CD8-positive, alpha-beta memory T cell (primary cell): ENCODE results near the gene FAM177B. TPM values are rescaled to one million over a fixed set of nuclear protein-coding genes. Genes with fewer than 3 reads are reported as not detected.

Experiments
- CTCF ChIA-PET: fragments of 350-600 bp; sonication (Branson Sonifier 250); formaldehyde crosslinking; loops from one replicate; lab custom pipeline; 2021; ENCODE audit warnings: antibody characterized with exemption; lab: Charles Lee
- POLR2A ChIA-PET: fragments of 350-600 bp; sonication (Branson Sonifier 250); formaldehyde crosslinking; loops from one replicate; lab custom pipeline; 2021; ENCODE audit warnings: antibody characterized with exemption; lab: Charles Lee
- DNase-seq, 5 donors: peaks; one replicate each; pipeline versions ENCODE4 v3.0.0 to v3.0.0-alpha.2; 2020 to 2022; ENCODE audit warnings: mixed read lengths in 1 of 5
- H3K27ac ChIP-seq: one replicate; pipeline ENCODE4 v1.7.0; 2013; ENCODE audit warnings: low read depth, mild to moderate bottlenecking, low read length, moderate library complexity
- H3K27me3 ChIP-seq: 2 replicates; pipeline ENCODE4 v1.7.0; 2013; ENCODE audit warnings: low read length, mild to moderate bottlenecking; ENCODE audit not compliant: insufficient read depth, poor library complexity, severe bottlenecking
- H3K36me3 ChIP-seq: 2 replicates; pipeline ENCODE4 v1.7.0; 2013; ENCODE audit warnings: mild to moderate bottlenecking, low read length, moderate library complexity; ENCODE audit not compliant: insufficient read depth
- H3K4me1 ChIP-seq: 2 replicates; pipeline ENCODE4 v1.7.0; 2013; ENCODE audit warnings: mild to moderate bottlenecking, low read length, moderate library complexity; ENCODE audit not compliant: insufficient read depth
- H3K4me3 ChIP-seq: 2 replicates; pipeline ENCODE4 v1.7.0; 2013; ENCODE audit warnings: mild to moderate bottlenecking, low read length
- H3K9me3 ChIP-seq: 2 replicates; pipeline ENCODE4 v1.7.0; 2013; ENCODE audit warnings: mild to moderate bottlenecking, low read length
- H3K27ac Mint-ChIP-seq, 8 donors: one replicate each; pipeline ENCODE4 v1.8.0; 2020 to 2021; ENCODE audit warnings: mixed read lengths in 8 of 8, mild to moderate bottlenecking in 6 of 8, inconsistent platforms in 3 of 8, moderate library complexity in 3 of 8
- H3K27me3 Mint-ChIP-seq, 2 donors: one replicate each; pipeline ENCODE4 v1.8.0; 2020 to 2021; ENCODE audit warnings: mixed read lengths in 2 of 2, mild to moderate bottlenecking in 1 of 2, moderate library complexity in 1 of 2
- H3K36me3 Mint-ChIP-seq, 3 donors: one replicate each; pipeline ENCODE4 v1.8.0; 2020 to 2021; ENCODE audit warnings: mixed read lengths in 3 of 3, inconsistent platforms in 1 of 3, mild to moderate bottlenecking in 1 of 3
- H3K4me1 Mint-ChIP-seq, 3 donors: one replicate each; pipeline ENCODE4 v1.8.0; 2020 to 2021; ENCODE audit warnings: mixed read lengths in 3 of 3, inconsistent platforms in 1 of 3, mild to moderate bottlenecking in 1 of 3
- H3K4me3 Mint-ChIP-seq, 7 donors: one replicate each; pipeline ENCODE4 v1.8.0; 2020 to 2021; ENCODE audit warnings: mixed read lengths in 7 of 7, mild to moderate bottlenecking in 6 of 7, moderate library complexity in 4 of 7, inconsistent platforms in 2 of 7
- H3K9me3 Mint-ChIP-seq, 5 donors: one replicate each; pipeline ENCODE4 v1.8.0; 2020 to 2022; ENCODE audit warnings: mixed read lengths in 5 of 5, mild to moderate bottlenecking in 3 of 5, moderate library complexity in 2 of 5, inconsistent platforms in 1 of 5
- polyA plus RNA-seq: library from polyadenylated mRNA; unstranded; fragments of 300-500 nt; fragmentation: Illumina TruSeq; gene quantifications from one replicate; pipeline ENCODE4 v1.2.3, GENCODE V29; 2021
- total RNA-seq, 2 experiments: library from RNA; stranded (reverse); gene quantifications; one replicate each; pipeline ENCODE4 v1.2.3, GENCODE V29; 2021

Gene FAM177B
- total and polyA plus RNA-seq, 3 experiments from 2014 or later, result not detected

DNA sequence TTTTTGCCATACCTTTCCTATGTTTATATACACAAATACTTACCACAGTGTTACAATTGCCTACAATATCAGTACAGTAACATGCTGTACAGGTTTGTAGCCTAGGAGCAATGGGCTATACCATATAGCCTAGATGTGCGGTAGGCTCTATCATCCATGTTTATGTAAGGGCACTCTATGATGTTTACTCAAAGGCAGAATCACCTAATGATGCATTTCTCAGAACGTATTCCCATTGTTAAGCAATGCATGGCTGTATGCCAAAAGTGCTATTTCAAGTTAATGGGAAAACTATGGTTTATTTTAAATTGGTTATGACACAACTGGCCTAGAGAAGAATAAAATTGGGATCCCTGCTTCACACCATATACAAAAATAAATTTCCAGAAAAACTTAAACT, 41.0 kb downstream of the FAM177B start:
- peaks cover 5 to 7% (median 6%) of the 10 kb centered on the region in 3 donors for H3K4me1 Mint-ChIP-seq
- ChIA-PET CTCF (no interaction called here), POLR2A (no interaction called here)
- DNase-seq, result no peak
- H3K27ac ChIP-seq, result no peak overlapping the region
- H3K27ac Mint-ChIP-seq, result no peak overlapping the region
- no peaks in the 10 kb centered on the region for H3K9me3 Mint-ChIP-seq
- H3K36me3 Mint-ChIP-seq, result no peaks in the 10 kb centered on the region
- H3K4me3 Mint-ChIP-seq, result no peak overlapping the region
- H3K27me3 Mint-ChIP-seq, result peaks cover 15 to 26% of the 10 kb centered on the region in 2 donors
- H3K27me3 ChIP-seq, result no peaks in the 10 kb centered on the region
- no peaks in the 10 kb centered on the region for H3K36me3 ChIP-seq
- no peak overlapping the region for H3K4me3 ChIP-seq
- no peaks in the 10 kb centered on the region for H3K9me3 ChIP-seq
- H3K4me1 ChIP-seq, result no peaks in the 10 kb centered on the region

DNA sequence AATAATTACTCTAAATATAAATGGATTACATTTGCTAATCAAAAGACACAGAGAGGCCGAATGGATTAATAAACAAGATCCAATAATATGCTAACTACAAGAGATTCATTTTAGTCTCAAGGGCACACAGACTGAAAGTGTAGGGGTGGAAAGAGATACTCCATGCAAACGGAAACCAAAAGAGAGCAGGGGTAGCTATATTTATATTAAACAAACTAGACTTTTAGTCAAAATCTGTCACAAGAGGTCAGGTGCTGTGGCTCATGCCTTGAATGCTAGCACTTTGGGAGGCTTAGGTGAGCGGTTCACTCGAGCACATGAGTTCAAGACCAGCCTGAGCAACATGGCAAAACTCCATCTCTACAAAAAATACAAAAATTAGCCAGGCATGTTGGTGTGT, 44.2 kb downstream of the FAM177B start:
- H3K27ac Mint-ChIP-seq, result no peak overlapping the region
- Histone ChIP-seq H3K27me3 (no peaks in the 10 kb centered on the region), H3K4me1 (no peaks in the 10 kb centered on the region), H3K36me3 (no peaks in the 10 kb centered on the region), H3K27ac (no peak overlapping the region), H3K4me3 (no peak overlapping the region), H3K9me3 (no peaks in the 10 kb centered on the region)
- H3K4me1 Mint-ChIP-seq, result no peaks in the 10 kb centered on the region
- no peak overlapping the region for H3K4me3 Mint-ChIP-seq
- H3K9me3 Mint-ChIP-seq, result no peaks in the 10 kb centered on the region
- peaks cover 19 to 36% of the 10 kb centered on the region in 2 donors for H3K27me3 Mint-ChIP-seq
- no peaks in the 10 kb centered on the region for H3K36me3 Mint-ChIP-seq
- ChIA-PET CTCF (no interaction called here), POLR2A (no interaction called here)
- DNase-seq, result no peak

DNA sequence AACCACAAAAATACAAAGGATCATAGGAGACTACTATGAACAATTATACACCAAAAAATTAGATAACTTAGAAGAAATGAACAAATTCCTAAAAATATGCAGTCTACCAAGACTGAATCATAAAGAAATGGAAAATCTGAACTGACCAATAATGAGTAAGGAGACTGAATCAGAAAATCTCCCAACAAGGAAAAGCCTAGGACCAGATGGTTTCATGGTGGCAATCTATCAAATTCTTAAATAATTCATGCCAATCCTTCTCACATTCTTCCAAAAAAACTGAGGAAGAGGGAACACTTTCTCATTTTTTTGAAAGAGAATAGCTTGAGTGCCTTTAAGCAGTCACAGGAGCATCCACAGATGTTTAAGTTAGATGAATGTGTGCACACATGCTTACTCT, 46.0 kb downstream of the FAM177B start:
- Mint-ChIP-seq H3K9me3 (no peaks in the 10 kb centered on the region), H3K4me1 (no peaks in the 10 kb centered on the region), H3K36me3 (no peaks in the 10 kb centered on the region), H3K27me3 (peaks cover 22 to 41% of the 10 kb centered on the region in 2 donors), H3K27ac (no peak overlapping the region), H3K4me3 (no peak overlapping the region)
- DNase-seq, result no peak
- Histone ChIP-seq H3K4me1 (no peaks in the 10 kb centered on the region), H3K27ac (no peak overlapping the region), H3K27me3 (no peaks in the 10 kb centered on the region), H3K4me3 (no peak overlapping the region), H3K36me3 (no peaks in the 10 kb centered on the region), H3K9me3 (no peaks in the 10 kb centered on the region)
- ChIA-PET CTCF (no interaction called here), POLR2A (interaction anchor here (0.6 kb wide), 1 partner anchor 1268 kb away, joined by 5 read pairs; no protein-coding TSS in a partner anchor)

DNA sequence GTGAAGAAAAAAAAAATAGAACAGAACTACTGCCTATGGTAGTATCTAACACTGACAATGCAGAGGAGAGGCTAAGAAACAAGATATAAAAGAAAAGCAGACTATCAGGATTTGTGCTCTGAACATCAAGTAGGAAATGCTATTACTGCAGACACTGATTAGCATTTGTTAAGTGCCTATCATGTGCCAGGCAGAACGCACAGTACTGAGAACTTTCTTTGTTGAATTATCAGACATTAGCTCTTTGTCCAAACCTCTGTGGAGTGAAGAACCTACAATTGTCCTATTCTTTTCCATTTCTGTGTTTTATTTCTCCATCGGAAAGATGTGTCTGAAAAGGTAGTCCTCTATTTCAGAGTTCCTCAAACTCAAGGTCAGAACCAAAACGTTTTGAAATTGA, 47.4 kb downstream of the FAM177B start:
- no peaks in the 10 kb centered on the region for H3K9me3 ChIP-seq
- Mint-ChIP-seq H3K27me3 (peaks cover 18 to 41% of the 10 kb centered on the region in 2 donors), H3K4me1 (no peaks in the 10 kb centered on the region), H3K27ac (no peak overlapping the region), H3K36me3 (no peaks in the 10 kb centered on the region), H3K4me3 (no peak overlapping the region), H3K9me3 (no peaks in the 10 kb centered on the region)
- H3K27ac ChIP-seq, result no peak overlapping the region
- no peaks in the 10 kb centered on the region for H3K27me3 ChIP-seq
- H3K4me3 ChIP-seq, result no peak overlapping the region
- POLR2A ChIA-PET, result no interaction called here
- no peaks in the 10 kb centered on the region for H3K4me1 ChIP-seq
- no peak for DNase-seq
- no peaks in the 10 kb centered on the region for H3K36me3 ChIP-seq
- CTCF ChIA-PET, result no interaction called here

DNA sequence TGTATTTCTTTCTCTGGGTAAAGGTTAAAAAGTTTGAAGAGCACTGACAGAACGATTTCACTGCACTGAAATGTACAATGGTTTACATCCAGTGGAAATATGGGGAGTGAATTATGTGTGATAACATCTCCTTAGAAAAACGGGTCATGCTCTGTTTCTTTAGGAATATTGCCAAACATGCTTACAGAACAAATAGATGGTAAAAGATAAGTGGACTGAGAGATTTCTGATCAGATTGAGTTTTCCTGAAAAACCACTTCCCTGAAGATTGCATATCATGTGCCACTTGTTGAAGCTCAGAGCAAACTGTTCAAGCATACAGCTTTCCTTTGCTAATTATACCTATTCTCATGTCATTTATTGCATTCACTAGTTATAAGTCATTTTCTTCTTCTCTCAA, 47.9 kb downstream of the FAM177B start:
- H3K27ac Mint-ChIP-seq, result no peak overlapping the region
- POLR2A ChIA-PET, result no interaction called here

DNA sequence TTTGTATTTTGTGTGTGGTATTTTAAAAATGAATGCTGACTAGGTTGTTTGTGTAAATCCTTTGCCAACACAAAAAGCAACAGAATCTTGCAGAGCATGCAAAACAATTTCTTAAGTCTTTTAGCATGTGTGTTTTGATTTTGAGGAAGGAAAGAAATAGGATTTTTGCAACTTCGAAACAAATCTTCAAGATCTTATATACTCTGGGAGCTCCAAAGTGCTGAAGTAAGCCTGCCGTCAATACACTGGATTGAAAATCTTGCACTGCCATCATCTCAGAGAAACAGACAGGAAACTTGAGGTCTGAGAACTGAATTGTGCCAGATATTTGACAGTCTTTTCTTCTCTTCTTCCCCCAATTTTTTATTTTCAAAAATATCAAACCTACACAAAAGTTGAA, 48.5 kb downstream of the FAM177B start:
- no peaks in the 10 kb centered on the region for H3K36me3 ChIP-seq
- H3K9me3 ChIP-seq, result no peaks in the 10 kb centered on the region
- ChIA-PET POLR2A (no interaction called here), CTCF (no interaction called here)
- Mint-ChIP-seq H3K4me3 (no peak overlapping the region), H3K9me3 (peaks cover 0 to 2% (median 0%) of the 10 kb centered on the region in 5 donors), H3K27me3 (peaks cover 15 to 35% of the 10 kb centered on the region in 2 donors), H3K36me3 (peaks cover 0 to 1% (median 0%) of the 10 kb centered on the region in 3 donors), H3K4me1 (no peaks in the 10 kb centered on the region), H3K27ac (no peak overlapping the region)
- H3K27me3 ChIP-seq, result no peaks in the 10 kb centered on the region
- no peak overlapping the region for H3K27ac ChIP-seq
- H3K4me3 ChIP-seq, result no peak overlapping the region
- no peaks in the 10 kb centered on the region for H3K4me1 ChIP-seq
- no peak for DNase-seq

More for the DNA sequence above, 47.9 kb downstream of the FAM177B start:
- no peak for DNase-seq
- CTCF ChIA-PET, result no interaction called here
- no peaks in the 10 kb centered on the region for H3K9me3 ChIP-seq
- Mint-ChIP-seq H3K4me1 (no peaks in the 10 kb centered on the region), H3K4me3 (no peak overlapping the region), H3K9me3 (peaks cover 0 to 2% (median 0%) of the 10 kb centered on the region in 5 donors), H3K36me3 (peaks cover 0 to 1% (median 0%) of the 10 kb centered on the region in 3 donors), H3K27me3 (peaks cover 17 to 41% of the 10 kb centered on the region in 2 donors)
- no peaks in the 10 kb centered on the region for H3K36me3 ChIP-seq
- no peaks in the 10 kb centered on the region for H3K4me1 ChIP-seq
- H3K27ac ChIP-seq, result no peak overlapping the region
- no peaks in the 10 kb centered on the region for H3K27me3 ChIP-seq
- H3K4me3 ChIP-seq, result no peak overlapping the region

DNA sequence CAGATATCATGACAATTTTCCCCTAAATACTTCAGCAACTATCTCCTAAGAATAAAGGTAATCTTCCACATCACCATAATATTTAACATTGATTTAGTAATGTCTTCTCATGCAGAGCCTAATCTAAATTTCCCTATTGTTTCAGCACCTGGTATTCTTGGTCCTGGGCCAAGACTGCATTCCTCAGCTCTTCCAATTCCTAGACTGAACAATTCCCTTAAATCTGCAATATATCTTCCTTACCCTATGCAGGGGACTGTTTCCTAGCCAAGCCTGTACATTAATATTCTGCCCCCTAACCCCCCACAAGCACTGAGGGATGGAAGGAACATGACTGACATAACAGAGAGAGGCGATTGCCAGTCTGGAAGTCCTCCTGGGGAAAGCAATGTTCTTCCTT, 49.1 kb downstream of the FAM177B start:
- peaks cover 0 to 1% (median 0%) of the 10 kb centered on the region in 3 donors for H3K36me3 Mint-ChIP-seq
- Histone ChIP-seq H3K9me3 (no peaks in the 10 kb centered on the region), H3K27me3 (no peaks in the 10 kb centered on the region), H3K36me3 (no peaks in the 10 kb centered on the region), H3K4me1 (no peaks in the 10 kb centered on the region), H3K27ac (no peak overlapping the region), H3K4me3 (no peak overlapping the region)
- H3K9me3 Mint-ChIP-seq, result peaks cover 0 to 2% (median 0%) of the 10 kb centered on the region in 5 donors
- CTCF ChIA-PET, result interaction anchor here (1.2 kb wide), 1 partner anchor 32 kb away, joined by 3 read pairs; no protein-coding TSS in a partner anchor
- POLR2A ChIA-PET, result no interaction called here
- H3K4me3 Mint-ChIP-seq, result no peak overlapping the region
- no peak overlapping the region for H3K27ac Mint-ChIP-seq
- no peaks in the 10 kb centered on the region for H3K4me1 Mint-ChIP-seq
- no peak for DNase-seq
- peaks cover 15 to 29% of the 10 kb centered on the region in 2 donors for H3K27me3 Mint-ChIP-seq

DNA sequence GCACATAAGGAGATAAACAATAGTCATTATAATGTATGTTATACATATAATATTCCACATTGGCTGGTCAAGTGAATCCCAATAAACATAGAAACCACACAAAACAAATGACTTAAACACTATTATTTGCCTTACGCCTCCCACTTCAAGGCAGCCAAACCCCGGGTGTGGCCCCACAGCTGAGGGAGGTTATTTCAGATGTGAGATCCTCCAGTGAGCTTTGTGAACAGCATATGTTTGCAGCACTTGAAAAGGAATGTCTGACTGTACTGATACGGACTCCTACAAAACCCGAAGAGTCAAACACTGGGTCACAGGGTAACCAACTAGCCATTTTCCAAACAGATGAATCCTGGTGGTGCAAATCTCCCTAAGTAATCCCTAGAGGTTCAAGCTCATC, 50.7 kb downstream of the FAM177B start:
- ChIA-PET POLR2A (no interaction called here), CTCF (interaction anchor here (1.6 kb wide), 1 partner anchor 336 kb away, joined by 4 read pairs; no protein-coding TSS in a partner anchor)
- H3K9me3 ChIP-seq, result no peaks in the 10 kb centered on the region
- no peak overlapping the region for H3K27ac ChIP-seq
- DNase-seq, result no peak
- Mint-ChIP-seq H3K27me3 (peaks cover 9 to 22% of the 10 kb centered on the region in 2 donors), H3K9me3 (peaks cover 0 to 2% (median 0%) of the 10 kb centered on the region in 5 donors), H3K36me3 (peaks cover 0 to 1% (median 0%) of the 10 kb centered on the region in 3 donors), H3K27ac (peak overlapping the region in 1 of 8 donors; percentile 10), H3K4me1 (no peaks in the 10 kb centered on the region), H3K4me3 (no peak overlapping the region)
- no peaks in the 10 kb centered on the region for H3K4me1 ChIP-seq
- H3K36me3 ChIP-seq, result no peaks in the 10 kb centered on the region
- H3K27me3 ChIP-seq, result no peaks in the 10 kb centered on the region
- H3K4me3 ChIP-seq, result no peak overlapping the region
